Astrocyte of the cerebellum (primary cell): ENCODE measurements around the gene NTM.

Experiments used
- DNase-seq: peaks from one replicate; pipeline ENCODE4 v3.0.0-alpha.2; 2011; ENCODE audit warnings: low read depth
- H3K4me3 ChIP-seq: 2 replicates; pipeline ENCODE4 v1.5.1; 2011; ENCODE audit warnings: mild to moderate bottlenecking, low read depth, low read length, moderate library complexity
- CTCF ChIP-seq: IDR thresholded peaks from 2 replicates; pipeline ENCODE4 v1.5.1; 2012; ENCODE audit warnings: low read length, low read depth, moderate library complexity, mild to moderate bottlenecking; ENCODE audit errors: missing control alignments
- in situ Hi-C: cut with HindIII; loops from 2 replicates; pipeline ENCODE4 v1.10.0; 2017; ENCODE audit warnings: low sequenced_read_pairs

NTM gene

DNA sequence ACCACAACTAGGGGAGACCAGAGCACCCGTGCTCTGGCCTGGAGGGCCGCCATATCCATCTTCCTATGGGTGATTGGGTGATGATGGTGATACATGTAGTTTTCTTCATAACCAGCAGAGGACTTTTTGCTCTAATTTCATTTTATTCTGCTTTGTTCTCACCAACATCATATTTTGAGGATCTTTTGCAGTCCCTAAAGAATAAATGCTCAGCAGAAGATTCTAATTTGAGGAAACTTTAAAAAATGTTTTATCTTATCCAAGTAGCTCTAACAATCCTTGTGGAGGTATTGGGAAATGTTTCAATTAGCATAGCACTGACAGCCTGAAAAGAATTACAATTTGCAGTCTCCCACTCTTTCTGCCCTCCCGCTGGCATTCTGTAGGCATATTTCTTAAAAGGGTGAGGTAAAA, 544.0 kb downstream of the NTM start:
- peak; percentile 51 for TF ChIP-seq CTCF
- in situ Hi-C loops, result no loop called here
- DNase-seq, result no peak
- no peak overlapping the region for H3K4me3 ChIP-seq

GRCh38 chr11:131916638-131917037, 546.2 kb downstream of the NTM start:
- no peak for TF ChIP-seq CTCF
- no peak for DNase-seq
- in situ Hi-C loops, result no loop called here
- H3K4me3 ChIP-seq, result no peak overlapping the region

DNA sequence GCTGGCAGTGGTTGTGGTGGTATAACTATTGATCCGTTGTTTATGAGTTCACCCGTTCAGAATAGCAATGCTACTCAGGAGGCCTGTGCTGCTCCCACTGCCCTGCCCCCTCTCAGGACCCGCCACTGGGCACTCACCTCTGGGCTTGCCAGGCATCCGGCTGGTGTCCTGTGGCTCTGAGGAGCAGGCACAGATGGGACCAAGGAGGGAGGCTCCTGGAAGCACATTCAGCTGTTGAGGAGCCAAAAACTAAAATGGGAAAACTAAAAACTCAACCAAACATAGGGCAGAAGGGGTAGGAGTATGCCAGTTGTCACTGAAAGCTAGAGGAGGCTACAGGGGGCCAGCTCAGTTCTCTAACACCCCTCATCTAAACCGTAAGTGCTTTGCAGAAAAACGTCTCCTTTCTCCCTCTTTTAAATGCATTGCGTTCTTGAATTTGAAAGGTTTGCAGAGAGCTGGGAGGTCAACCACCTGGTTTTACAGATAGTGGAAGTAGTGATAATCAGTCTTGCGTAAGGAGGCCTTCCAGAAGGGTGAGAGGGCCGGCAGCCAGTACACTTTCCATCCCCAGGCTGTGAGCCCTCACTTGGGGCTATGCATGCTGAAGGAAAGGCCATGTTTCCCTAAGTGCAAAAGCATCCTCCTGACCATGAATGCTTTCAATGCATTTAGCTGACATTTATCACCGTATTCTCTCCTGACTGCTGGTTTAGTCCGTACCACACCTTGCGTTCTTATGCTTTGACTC, 547.4 kb downstream of the NTM start:
- in situ Hi-C loops, result no loop called here
- TF ChIP-seq CTCF, result no peak
- DNase-seq, result no peak
- no peak overlapping the region for H3K4me3 ChIP-seq

GRCh38 chr11:131918663-131919062, 548.2 kb downstream of the NTM start:
- in situ Hi-C loops, result no loop called here
- no peak overlapping the region for H3K4me3 ChIP-seq
- DNase-seq, result no peak
- no peak for TF ChIP-seq CTCF

GRCh38 chr11:131922220-131922619, 551.8 kb downstream of the NTM start:
- no peak for DNase-seq
- in situ Hi-C loops, result no loop called here
- no peak for TF ChIP-seq CTCF
- no peak overlapping the region for H3K4me3 ChIP-seq

GRCh38 chr11:131923309-131923708, 552.9 kb downstream of the NTM start:
- DNase-seq, result no peak
- H3K4me3 ChIP-seq, result no peak overlapping the region
- in situ Hi-C loops, result no loop called here
- no peak for TF ChIP-seq CTCF
